Nephron (organoid): Measurements from ENCODE around the gene CMTM8.

Experiments
- H3K27ac Mint-ChIP-seq, 3 experiments: 2 replicates each; pipeline ENCODE4 v1.8.0; 2020; ENCODE audit warnings: mixed read lengths in 3 of 3, mild to moderate bottlenecking in 2 of 3, moderate library complexity in 1 of 3
- H3K27me3 Mint-ChIP-seq: 2 replicates; pipeline ENCODE4 v1.8.0; 2021; ENCODE audit warnings: low read depth, mild to moderate bottlenecking, moderate library complexity, mixed read lengths
- H3K36me3 Mint-ChIP-seq: 2 replicates; pipeline ENCODE4 v1.8.0; 2020; ENCODE audit warnings: low read depth, mixed read lengths
- H3K4me1 Mint-ChIP-seq: 2 replicates; pipeline ENCODE4 v1.8.0; 2020; ENCODE audit warnings: mixed read lengths
- H3K4me3 Mint-ChIP-seq, 3 experiments: 2 replicates each; pipeline ENCODE4 v1.8.0; 2020; ENCODE audit warnings: mild to moderate bottlenecking in 3 of 3, mixed read lengths in 3 of 3, moderate library complexity in 2 of 3
- H3K9me3 Mint-ChIP-seq: 2 replicates; pipeline ENCODE4 v1.8.0; 2020; ENCODE audit warnings: mixed read lengths
- TF ChIP-seq, protein P1 (sequence below), 3 experiments: fragments of 200-600 bp; sonication (generic); IDR thresholded peaks; one replicate each; pipeline ENCODE4 v1.5.0; 2021; ENCODE audit warnings: antibody characterized with exemption in 3 of 3; ENCODE audit not compliant: unreplicated experiment in 3 of 3

Gene CMTM8

GRCh38 chr3:32312251-32312650 lies 73.8 kb downstream of the CMTM8 start:
- peaks cover 3% of the 10 kb centered on the region for H3K9me3 Mint-ChIP-seq
- TF ChIP-seq, protein P1, sequence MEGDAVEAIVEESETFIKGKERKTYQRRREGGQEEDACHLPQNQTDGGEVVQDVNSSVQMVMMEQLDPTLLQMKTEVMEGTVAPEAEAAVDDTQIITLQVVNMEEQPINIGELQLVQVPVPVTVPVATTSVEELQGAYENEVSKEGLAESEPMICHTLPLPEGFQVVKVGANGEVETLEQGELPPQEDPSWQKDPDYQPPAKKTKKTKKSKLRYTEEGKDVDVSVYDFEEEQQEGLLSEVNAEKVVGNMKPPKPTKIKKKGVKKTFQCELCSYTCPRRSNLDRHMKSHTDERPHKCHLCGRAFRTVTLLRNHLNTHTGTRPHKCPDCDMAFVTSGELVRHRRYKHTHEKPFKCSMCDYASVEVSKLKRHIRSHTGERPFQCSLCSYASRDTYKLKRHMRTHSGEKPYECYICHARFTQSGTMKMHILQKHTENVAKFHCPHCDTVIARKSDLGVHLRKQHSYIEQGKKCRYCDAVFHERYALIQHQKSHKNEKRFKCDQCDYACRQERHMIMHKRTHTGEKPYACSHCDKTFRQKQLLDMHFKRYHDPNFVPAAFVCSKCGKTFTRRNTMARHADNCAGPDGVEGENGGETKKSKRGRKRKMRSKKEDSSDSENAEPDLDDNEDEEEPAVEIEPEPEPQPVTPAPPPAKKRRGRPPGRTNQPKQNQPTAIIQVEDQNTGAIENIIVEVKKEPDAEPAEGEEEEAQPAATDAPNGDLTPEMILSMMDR (IDR thresholded peaks at IDR 0.05; ENCODE audit: unreplicated experiment in 3 of 3), result no peak
- no peak overlapping the region for H3K27ac Mint-ChIP-seq
- H3K27me3 Mint-ChIP-seq, result no peaks in the 10 kb centered on the region
- H3K4me1 Mint-ChIP-seq, result peaks cover 31% of the 10 kb centered on the region
- H3K36me3 Mint-ChIP-seq, result no peaks in the 10 kb centered on the region
- H3K4me3 Mint-ChIP-seq, result no peak overlapping the region

- H3K27me3 Mint-ChIP-seq, result no peaks in the 10 kb centered on the region
- TF ChIP-seq, protein P1 (IDR thresholded peaks at IDR 0.05; ENCODE audit: unreplicated experiment in 3 of 3), result no peak
- no peak overlapping the region for H3K4me3 Mint-ChIP-seq
- peaks cover 3% of the 10 kb centered on the region for H3K9me3 Mint-ChIP-seq
- H3K27ac Mint-ChIP-seq, result no peak overlapping the region
- no peaks in the 10 kb centered on the region for H3K36me3 Mint-ChIP-seq
- H3K4me1 Mint-ChIP-seq, result peaks cover 31% of the 10 kb centered on the region
Observed at GRCh38 chr3:32313169-32313568, 74.7 kb downstream of the CMTM8 start.

DNA sequence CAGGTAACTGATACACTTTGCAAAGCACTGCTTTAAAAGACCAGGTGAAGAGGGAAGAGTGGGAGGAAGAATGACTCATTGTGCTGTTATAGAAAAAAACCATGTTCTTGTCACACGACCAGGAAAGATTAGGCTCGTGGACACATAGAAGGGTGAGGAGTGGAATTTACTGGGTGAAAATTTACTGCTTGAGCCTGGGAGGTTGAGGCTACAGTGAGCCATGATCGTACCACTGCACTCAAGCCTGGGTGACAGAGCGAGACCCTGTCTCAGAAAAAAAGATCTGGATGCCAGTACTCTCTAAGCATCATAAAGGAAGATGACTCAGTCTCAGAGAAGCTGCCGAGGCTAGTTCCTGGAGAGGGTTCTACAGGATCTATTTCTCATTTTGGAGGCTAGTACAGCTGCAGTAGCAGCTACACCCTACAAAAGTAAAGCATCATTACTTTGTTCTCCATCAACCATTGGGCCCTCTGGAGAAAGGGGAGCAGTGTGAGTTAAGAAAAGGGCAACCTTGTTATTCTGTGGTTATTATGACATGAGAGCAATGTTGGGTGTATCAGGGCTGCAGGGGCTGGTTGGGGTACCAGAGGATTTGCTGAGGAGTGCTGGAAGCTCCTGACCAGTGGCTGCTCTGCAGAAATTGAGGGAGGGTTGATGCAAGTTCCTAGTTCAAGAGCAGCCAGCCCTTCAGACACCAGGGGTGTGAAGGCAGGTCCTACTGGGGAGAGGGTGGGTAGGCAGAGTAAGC lies 75.4 kb downstream of the CMTM8 start:
- Mint-ChIP-seq H3K4me1 (peaks cover 31% of the 10 kb centered on the region), H3K27me3 (no peaks in the 10 kb centered on the region), H3K4me3 (no peak overlapping the region), H3K36me3 (no peaks in the 10 kb centered on the region), H3K9me3 (peaks cover 3% of the 10 kb centered on the region), H3K27ac (peak overlapping the region in 1 of 3 experiments; percentile 29)
- TF ChIP-seq, protein P1 (IDR thresholded peaks at IDR 0.05; ENCODE audit: unreplicated experiment in 3 of 3), result no peak

GRCh38 chr3:32315441-32315840 lies 77.0 kb downstream of the CMTM8 start:
- no peaks in the 10 kb centered on the region for H3K27me3 Mint-ChIP-seq
- peaks cover 3% of the 10 kb centered on the region for H3K9me3 Mint-ChIP-seq
- TF ChIP-seq, protein P1 (IDR thresholded peaks at IDR 0.05; ENCODE audit: unreplicated experiment in 3 of 3), result no peak
- H3K36me3 Mint-ChIP-seq, result no peaks in the 10 kb centered on the region
- peaks cover 22% of the 10 kb centered on the region for H3K4me1 Mint-ChIP-seq
- H3K27ac Mint-ChIP-seq, result no peak overlapping the region
- no peak overlapping the region for H3K4me3 Mint-ChIP-seq

DNA sequence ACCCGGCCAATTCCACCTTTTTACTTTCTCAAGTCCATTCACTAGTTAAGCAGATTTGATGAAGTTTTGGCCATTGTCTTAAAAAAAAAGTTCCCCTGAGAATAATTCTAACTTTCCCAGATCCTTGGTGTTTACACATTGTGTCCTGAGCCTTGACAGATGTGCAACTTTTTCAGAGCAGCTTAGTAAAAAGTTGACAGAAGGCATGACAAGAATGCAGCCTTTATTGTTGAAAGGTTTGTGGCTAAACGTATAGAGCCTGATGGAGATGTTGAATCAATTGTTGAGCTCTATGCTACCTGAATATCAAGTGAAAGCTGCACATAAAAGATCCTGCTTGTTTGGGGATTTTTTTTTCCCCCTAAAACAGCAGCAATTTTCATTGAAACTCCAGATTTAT lies 77.8 kb downstream of the CMTM8 start:
- TF ChIP-seq, protein P1 (IDR thresholded peaks at IDR 0.05; ENCODE audit: unreplicated experiment in 3 of 3), result no peak
- H3K27me3 Mint-ChIP-seq, result peaks cover 4% of the 10 kb centered on the region
- no peaks in the 10 kb centered on the region for H3K36me3 Mint-ChIP-seq
- no peak overlapping the region for H3K4me3 Mint-ChIP-seq
- H3K27ac Mint-ChIP-seq, result peak overlapping the region in 2 of 3 experiments; percentile 36 to 51
- peaks cover 22% of the 10 kb centered on the region for H3K4me1 Mint-ChIP-seq
- peaks cover 3% of the 10 kb centered on the region for H3K9me3 Mint-ChIP-seq

DNA sequence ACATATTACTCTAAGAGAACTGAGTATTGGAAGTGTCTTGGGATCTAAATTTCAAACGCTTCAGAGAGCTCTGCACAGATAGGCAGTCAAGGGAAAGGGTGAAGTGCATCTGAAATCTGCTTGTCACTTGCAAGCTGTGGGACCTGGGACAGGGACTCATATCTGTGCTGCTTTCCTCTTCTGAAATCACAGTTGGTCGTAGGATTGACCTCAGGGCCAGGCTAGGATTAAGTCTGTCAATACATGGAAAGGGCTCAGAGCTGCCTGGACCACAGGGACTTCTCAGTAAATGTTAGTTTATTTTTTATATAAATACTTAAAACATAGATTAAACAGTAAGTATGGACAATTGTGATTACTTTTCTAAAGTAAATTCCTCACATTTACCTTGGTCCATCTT lies 78.5 kb downstream of the CMTM8 start:
- Mint-ChIP-seq H3K4me1 (peaks cover 16% of the 10 kb centered on the region), H3K36me3 (no peaks in the 10 kb centered on the region), H3K4me3 (no peak overlapping the region), H3K27me3 (peaks cover 4% of the 10 kb centered on the region), H3K27ac (no peak overlapping the region), H3K9me3 (peaks cover 3% of the 10 kb centered on the region)
- TF ChIP-seq, protein P1 (IDR thresholded peaks at IDR 0.05; ENCODE audit: unreplicated experiment in 3 of 3), result no peak
